ENCODE results near the gene RUNDC1. TPM values are rescaled to one million over a fixed set of nuclear protein-coding genes. Genes with fewer than 3 reads are reported as not detected.

RUNDC1 gene
- total RNA-seq, 3 donors from 2014 or later = 22.2 to 27.0 (median 26.2) TPM

DNA sequence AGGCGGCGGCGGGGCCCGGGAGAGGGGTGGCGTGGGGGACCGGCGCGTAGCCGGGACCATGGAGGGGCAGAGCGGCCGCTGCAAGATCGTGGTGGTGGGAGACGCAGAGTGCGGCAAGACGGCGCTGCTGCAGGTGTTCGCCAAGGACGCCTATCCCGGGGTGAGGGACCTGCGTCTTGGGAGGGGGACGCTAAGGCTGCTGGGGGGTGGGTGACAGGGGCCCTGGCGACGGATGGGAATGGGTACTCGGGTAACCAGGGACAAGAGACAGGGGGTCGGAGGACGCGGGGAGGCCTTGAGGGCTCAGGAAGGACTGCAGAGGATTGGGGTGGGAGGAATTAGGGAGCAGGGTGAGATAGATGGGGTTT lies 44.9 kb downstream of the RUNDC1 start:
- Histone ChIP-seq H3K36me3 (ENCODE audit: low read depth) (no peaks in the 10 kb centered on the region), H3K4me3 (no peak overlapping the region), H3K4me1 (ENCODE audit: low read depth) (peaks cover 15% of the 10 kb centered on the region), H3K9me3 (no peaks in the 10 kb centered on the region)
- DNase-seq (peak in 1 of 3 donors; percentile 63), ATAC-seq (no peak)
- TF ChIP-seq, protein P1, sequence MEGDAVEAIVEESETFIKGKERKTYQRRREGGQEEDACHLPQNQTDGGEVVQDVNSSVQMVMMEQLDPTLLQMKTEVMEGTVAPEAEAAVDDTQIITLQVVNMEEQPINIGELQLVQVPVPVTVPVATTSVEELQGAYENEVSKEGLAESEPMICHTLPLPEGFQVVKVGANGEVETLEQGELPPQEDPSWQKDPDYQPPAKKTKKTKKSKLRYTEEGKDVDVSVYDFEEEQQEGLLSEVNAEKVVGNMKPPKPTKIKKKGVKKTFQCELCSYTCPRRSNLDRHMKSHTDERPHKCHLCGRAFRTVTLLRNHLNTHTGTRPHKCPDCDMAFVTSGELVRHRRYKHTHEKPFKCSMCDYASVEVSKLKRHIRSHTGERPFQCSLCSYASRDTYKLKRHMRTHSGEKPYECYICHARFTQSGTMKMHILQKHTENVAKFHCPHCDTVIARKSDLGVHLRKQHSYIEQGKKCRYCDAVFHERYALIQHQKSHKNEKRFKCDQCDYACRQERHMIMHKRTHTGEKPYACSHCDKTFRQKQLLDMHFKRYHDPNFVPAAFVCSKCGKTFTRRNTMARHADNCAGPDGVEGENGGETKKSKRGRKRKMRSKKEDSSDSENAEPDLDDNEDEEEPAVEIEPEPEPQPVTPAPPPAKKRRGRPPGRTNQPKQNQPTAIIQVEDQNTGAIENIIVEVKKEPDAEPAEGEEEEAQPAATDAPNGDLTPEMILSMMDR (IDR thresholded peaks at IDR 0.05) = no peak
- intact Hi-C loops (cut with DNase I, micrococcal nuclease) = no loop called here

DNA sequence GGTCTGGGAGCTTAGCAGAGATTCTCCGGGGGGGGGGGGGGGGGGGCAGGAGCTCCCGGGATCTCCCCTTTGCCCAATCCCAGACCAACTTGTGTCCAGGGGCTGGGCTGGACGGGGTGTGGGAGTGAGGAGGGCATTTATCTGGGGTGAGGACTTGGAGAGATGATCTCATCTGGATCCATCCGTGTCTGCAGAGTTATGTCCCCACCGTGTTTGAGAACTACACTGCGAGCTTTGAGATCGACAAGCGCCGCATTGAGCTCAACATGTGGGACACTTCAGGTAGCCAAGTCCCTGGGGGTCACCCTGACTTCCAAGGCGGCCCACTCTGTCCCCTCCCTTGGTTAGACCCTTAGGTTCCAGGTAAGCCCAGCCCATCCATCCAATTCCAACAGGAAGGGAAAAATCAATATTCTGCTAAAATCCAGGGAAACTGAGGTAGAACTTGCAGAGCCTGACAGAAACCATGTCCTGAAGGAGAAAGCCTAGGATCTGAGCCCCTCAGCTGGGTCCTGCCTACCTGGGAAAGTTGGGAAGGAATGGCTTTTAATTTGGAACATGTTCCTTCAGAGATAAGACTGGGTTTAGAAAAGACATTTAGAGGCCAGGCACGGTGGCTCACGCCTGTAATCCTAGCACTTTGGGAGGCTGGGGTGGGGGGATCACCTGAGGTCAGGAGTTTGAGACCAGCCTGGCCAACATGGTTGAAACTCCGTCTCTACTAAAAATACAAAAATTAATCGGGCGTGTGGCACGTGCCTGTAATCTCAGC lies 45.6 kb downstream of the RUNDC1 start:
- TF ChIP-seq, protein P1 (IDR thresholded peaks at IDR 0.05) = no peak
- ATAC-seq = no peak
- H3K4me3 ChIP-seq = no peak overlapping the region
- H3K36me3 ChIP-seq (ENCODE audit: low read depth) = no peaks in the 10 kb centered on the region
- peaks cover 14% of the 10 kb centered on the region for H3K4me1 ChIP-seq (ENCODE audit: low read depth)
- no peaks in the 10 kb centered on the region for H3K9me3 ChIP-seq
- intact Hi-C loops (cut with DNase I, micrococcal nuclease) = no loop called here
- DNase-seq = no peak

DNA sequence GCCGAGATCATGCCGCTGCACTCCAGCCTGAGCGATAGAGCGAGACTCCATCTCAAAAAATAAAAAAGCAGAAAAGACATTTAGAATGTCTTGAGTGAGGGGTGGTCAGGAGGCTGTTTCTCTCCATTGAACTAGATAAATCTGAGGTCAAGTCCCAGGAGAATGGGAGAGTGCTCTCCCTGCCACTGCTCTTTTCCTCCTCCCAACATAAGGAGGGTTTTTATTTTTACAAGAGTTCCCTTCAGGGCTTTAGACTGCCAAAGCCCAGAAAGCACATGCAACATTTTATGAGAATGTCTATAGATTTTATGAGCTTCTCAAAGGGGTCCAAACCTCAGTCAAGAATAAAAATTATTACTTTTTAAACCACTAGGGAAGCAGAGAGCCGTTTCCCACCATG lies 46.2 kb downstream of the RUNDC1 start:
- no peaks in the 10 kb centered on the region for H3K9me3 ChIP-seq
- H3K4me3 ChIP-seq = no peak overlapping the region
- no peak for DNase-seq
- ATAC-seq = no peak
- intact Hi-C loops (cut with DNase I, micrococcal nuclease) = no loop called here
- peaks cover 10% of the 10 kb centered on the region for H3K4me1 ChIP-seq (ENCODE audit: low read depth)
- TF ChIP-seq, protein P1 (IDR thresholded peaks at IDR 0.05) = no peak
- H3K36me3 ChIP-seq (ENCODE audit: low read depth) = no peaks in the 10 kb centered on the region

DNA sequence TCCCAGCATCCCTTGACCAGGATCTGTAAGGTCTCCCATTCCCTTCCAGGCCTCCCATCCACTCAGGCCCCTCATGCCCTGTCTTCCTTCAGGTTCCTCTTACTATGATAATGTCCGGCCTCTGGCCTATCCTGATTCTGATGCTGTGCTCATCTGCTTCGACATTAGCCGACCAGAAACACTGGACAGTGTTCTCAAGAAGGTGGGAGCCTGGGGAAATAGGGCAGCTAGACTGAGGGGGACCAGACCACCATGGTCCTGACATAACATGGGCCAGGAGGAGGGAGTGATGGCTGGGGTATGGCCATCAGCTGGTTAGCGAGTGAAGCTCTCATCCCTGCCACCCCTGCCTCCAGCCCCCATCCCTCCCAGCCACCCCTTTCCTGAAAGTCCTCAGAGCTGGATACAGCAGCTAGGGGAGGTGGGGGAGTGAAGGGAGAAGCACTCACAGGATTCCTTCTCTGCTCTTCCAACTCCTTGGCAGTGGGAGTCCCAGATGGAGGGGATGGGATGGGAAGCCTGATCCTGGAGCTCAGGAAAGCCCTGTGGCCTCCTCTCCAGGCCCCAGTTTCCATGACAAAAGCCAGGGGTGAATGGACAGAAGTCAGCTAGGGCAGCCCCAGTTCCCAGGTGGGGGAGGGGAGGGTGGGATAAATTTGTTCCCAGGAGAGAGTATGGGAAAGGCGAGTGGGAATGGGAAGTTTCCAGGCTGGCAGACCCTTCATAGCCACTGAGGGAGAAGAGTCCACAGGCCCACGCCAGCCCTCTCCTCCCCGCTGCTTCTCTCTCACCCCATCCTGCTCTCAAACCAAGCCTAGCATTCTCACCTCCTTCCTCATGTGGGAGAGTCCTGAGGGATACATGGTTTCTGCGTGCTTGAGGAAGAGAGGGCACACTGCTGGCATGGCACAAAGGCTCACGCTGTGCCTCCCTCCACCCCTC lies 47.0 kb downstream of the RUNDC1 start:
- intact Hi-C loops (cut with DNase I, micrococcal nuclease) = no loop called here
- Histone ChIP-seq H3K36me3 (ENCODE audit: low read depth) (no peaks in the 10 kb centered on the region), H3K4me3 (no peak overlapping the region), H3K9me3 (no peaks in the 10 kb centered on the region), H3K4me1 (ENCODE audit: low read depth) (peaks cover 10% of the 10 kb centered on the region)
- TF ChIP-seq, protein P1 (IDR thresholded peaks at IDR 0.05) = no peak
- ATAC-seq (no peak), DNase-seq (no peak)

DNA sequence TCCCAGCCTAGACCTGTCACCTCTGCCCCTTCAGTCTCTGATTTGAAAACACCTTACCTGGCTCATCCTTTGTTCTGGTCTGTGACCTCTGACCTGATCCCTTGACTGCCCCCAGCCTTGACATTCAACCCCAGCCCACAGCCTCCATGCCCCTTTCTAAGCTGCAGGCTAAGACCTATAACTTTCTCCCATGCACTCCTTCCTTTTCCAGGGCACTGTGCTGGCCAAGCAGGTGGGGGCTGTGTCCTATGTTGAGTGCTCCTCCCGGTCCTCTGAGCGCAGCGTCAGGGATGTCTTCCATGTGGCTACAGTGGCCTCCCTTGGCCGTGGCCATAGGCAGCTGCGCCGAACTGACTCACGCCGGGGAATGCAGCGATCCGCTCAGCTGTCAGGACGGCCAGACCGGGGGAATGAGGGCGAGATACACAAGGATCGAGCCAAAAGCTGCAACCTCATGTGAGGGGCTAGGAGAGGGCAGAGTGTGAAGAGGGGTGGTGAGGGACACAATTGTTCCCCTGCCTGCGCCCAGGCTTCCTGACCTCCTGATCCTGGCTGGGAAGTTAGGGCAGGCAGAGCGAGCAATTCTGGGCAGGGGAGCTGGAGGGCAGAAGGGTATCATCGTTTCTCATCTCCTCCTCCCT lies 48.0 kb downstream of the RUNDC1 start:
- Histone ChIP-seq H3K4me3 (no peak overlapping the region), H3K4me1 (ENCODE audit: low read depth) (peaks cover 7% of the 10 kb centered on the region), H3K9me3 (no peaks in the 10 kb centered on the region), H3K36me3 (ENCODE audit: low read depth) (no peaks in the 10 kb centered on the region)
- DNase-seq (no peak), ATAC-seq (no peak)
- TF ChIP-seq, protein P1 (IDR thresholded peaks at IDR 0.05) = no peak
- intact Hi-C loops (cut with DNase I, micrococcal nuclease) = no loop called here
